ENCODE results near the gene FARS2. TPM values are rescaled to one million over a fixed set of nuclear protein-coding genes. Genes with fewer than 3 reads are reported as not detected.

Gene FARS2
- total and polyA plus RNA-seq, 7 donors, result 8.1 to 21.0 (median 12.5) TPM

- TF ChIP-seq POLR2AphosphoS5 (IDR thresholded peaks at IDR 0.05), result no peak
- no peak for TF ChIP-seq POLR2A (IDR thresholded peaks at IDR 0.05)
- no peaks in the 10 kb centered on the region for H3K27me3 ChIP-seq
- intact Hi-C loops (cut with DNase I), result no loop called here
- H3K4me1 ChIP-seq, result peaks cover 0 to 20% (median 16%) of the 10 kb centered on the region in 4 donors
- peak overlapping the region in 2 of 4 donors; percentile 3 to 29 for H3K27ac ChIP-seq
- no peaks in the 10 kb centered on the region for H3K9me3 ChIP-seq
- no peak overlapping the region for H3K4me3 ChIP-seq
- DNase-seq, result no peak
- H3K36me3 ChIP-seq, result no peaks in the 10 kb centered on the region
- 80 to 84% methylated on average over 12 of the region's 12 CpGs for WGBS, 2 donors
These were observed 26.1 kb downstream of the FARS2 start for GRCh38 chr6:5287205-5287965.

GRCh38 chr6:5287966-5288297, 26.6 kb downstream of the FARS2 start:
- H3K4me3 ChIP-seq, result no peak overlapping the region
- no peaks in the 10 kb centered on the region for H3K36me3 ChIP-seq
- no peaks in the 10 kb centered on the region for H3K9me3 ChIP-seq
- WGBS, 2 donors, result 69 to 80% methylated on average over 2 of the region's 2 CpGs
- TF ChIP-seq POLR2A (IDR thresholded peaks at IDR 0.05) (no peak), POLR2AphosphoS5 (IDR thresholded peaks at IDR 0.05) (no peak), CTCF (IDR thresholded peaks at IDR 0.05) (no peak), EP300 (IDR thresholded peaks at IDR 0.05) (no peak)
- H3K27ac ChIP-seq, result peak overlapping the region in 2 of 4 donors; percentile 3 to 29
- H3K4me1 ChIP-seq, result peaks cover 0 to 23% (median 16%) of the 10 kb centered on the region in 4 donors
- no peak for DNase-seq
- intact Hi-C loops (cut with DNase I), result no loop called here
- no peaks in the 10 kb centered on the region for H3K27me3 ChIP-seq

GRCh38 chr6:5290097-5290496, 28.8 kb downstream of the FARS2 start:
- no peak overlapping the region for H3K27ac ChIP-seq
- H3K4me3 ChIP-seq, result no peak overlapping the region
- intact Hi-C loops (cut with DNase I), result no loop called here
- 63 to 97% methylated on average over 1 of the region's 1 CpG for WGBS, 2 donors
- H3K27me3 ChIP-seq, result no peaks in the 10 kb centered on the region
- peaks cover 0 to 23% (median 16%) of the 10 kb centered on the region in 4 donors for H3K4me1 ChIP-seq
- no peak for DNase-seq
- TF ChIP-seq EP300 (IDR thresholded peaks at IDR 0.05), result no peak
- no peak for TF ChIP-seq CTCF (IDR thresholded peaks at IDR 0.05)
- TF ChIP-seq POLR2A (IDR thresholded peaks at IDR 0.05), result no peak
- no peak for TF ChIP-seq POLR2AphosphoS5 (IDR thresholded peaks at IDR 0.05)
- no peaks in the 10 kb centered on the region for H3K36me3 ChIP-seq
- no peaks in the 10 kb centered on the region for H3K9me3 ChIP-seq

- DNase-seq, result no peak
- Histone ChIP-seq H3K36me3 (no peaks in the 10 kb centered on the region), H3K27me3 (no peaks in the 10 kb centered on the region), H3K4me1 (peaks cover 0 to 24% (median 16%) of the 10 kb centered on the region in 4 donors), H3K4me3 (no peak overlapping the region), H3K9me3 (no peaks in the 10 kb centered on the region), H3K27ac (no peak overlapping the region)
- TF ChIP-seq POLR2AphosphoS5 (IDR thresholded peaks at IDR 0.05) (no peak), CTCF (IDR thresholded peaks at IDR 0.05) (no peak), POLR2A (IDR thresholded peaks at IDR 0.05) (no peak), EP300 (IDR thresholded peaks at IDR 0.05) (no peak)
- intact Hi-C loops (cut with DNase I), result no loop called here
These were observed 29.2 kb downstream of the FARS2 start for GRCh38 chr6:5290500-5290899.

- Histone ChIP-seq H3K4me1 (peaks cover 0 to 26% (median 12%) of the 10 kb centered on the region in 4 donors), H3K27ac (no peak overlapping the region), H3K9me3 (no peaks in the 10 kb centered on the region), H3K27me3 (no peaks in the 10 kb centered on the region), H3K36me3 (no peaks in the 10 kb centered on the region), H3K4me3 (no peak overlapping the region)
- intact Hi-C loops (cut with DNase I), result no loop called here
- TF ChIP-seq POLR2AphosphoS5 (IDR thresholded peaks at IDR 0.05) (no peak), POLR2A (IDR thresholded peaks at IDR 0.05) (no peak), EP300 (IDR thresholded peaks at IDR 0.05) (no peak), CTCF (IDR thresholded peaks at IDR 0.05) (no peak)
- DNase-seq, result no peak
- WGBS, 2 donors, result 85 to 92% methylated on average over 1 of the region's 1 CpG
These were observed 30.8 kb downstream of the FARS2 start for GRCh38 chr6:5292154-5292553.
